Omental fat pad (tissue), 4 donors: ENCODE results near the gene ASCC1. TPM values are rescaled to one million over a fixed set of nuclear protein-coding genes. Genes with fewer than 3 reads are reported as not detected.

ENCODE experiments used
- ATAC-seq: fragments of 150-250 bp; one replicate; pipeline ENCODE4 v1.9.1; 2016; ENCODE audit warnings: mild to moderate bottlenecking, moderate library complexity; ENCODE audit not compliant: low FRiP score
- DNase-seq: peaks from one replicate; pipeline ENCODE4 v3.0.0-alpha.2; 2019; ENCODE audit warnings: low spot score
- total RNA-seq, 4 donors: library from RNA; depleted of rRNA; stranded (reverse); fragments of >200 nt; gene quantifications; one replicate each; pipeline ENCODE4 v1.1.0, GENCODE V29; 2016
- TF ChIP-seq, protein P1 (sequence below), 3 donors: fragments of 450-650 bp; IDR thresholded peaks; one replicate each; pipeline ENCODE4 v1.5.1; 2016 to 2017; ENCODE audit warnings: antibody characterized with exemption in 3 of 3, mild to moderate bottlenecking in 3 of 3, moderate library complexity in 2 of 3

ASCC1 gene
- total RNA-seq, 4 donors from 2014 or later, result 21.3 to 34.5 (median 26.3) TPM

DNA sequence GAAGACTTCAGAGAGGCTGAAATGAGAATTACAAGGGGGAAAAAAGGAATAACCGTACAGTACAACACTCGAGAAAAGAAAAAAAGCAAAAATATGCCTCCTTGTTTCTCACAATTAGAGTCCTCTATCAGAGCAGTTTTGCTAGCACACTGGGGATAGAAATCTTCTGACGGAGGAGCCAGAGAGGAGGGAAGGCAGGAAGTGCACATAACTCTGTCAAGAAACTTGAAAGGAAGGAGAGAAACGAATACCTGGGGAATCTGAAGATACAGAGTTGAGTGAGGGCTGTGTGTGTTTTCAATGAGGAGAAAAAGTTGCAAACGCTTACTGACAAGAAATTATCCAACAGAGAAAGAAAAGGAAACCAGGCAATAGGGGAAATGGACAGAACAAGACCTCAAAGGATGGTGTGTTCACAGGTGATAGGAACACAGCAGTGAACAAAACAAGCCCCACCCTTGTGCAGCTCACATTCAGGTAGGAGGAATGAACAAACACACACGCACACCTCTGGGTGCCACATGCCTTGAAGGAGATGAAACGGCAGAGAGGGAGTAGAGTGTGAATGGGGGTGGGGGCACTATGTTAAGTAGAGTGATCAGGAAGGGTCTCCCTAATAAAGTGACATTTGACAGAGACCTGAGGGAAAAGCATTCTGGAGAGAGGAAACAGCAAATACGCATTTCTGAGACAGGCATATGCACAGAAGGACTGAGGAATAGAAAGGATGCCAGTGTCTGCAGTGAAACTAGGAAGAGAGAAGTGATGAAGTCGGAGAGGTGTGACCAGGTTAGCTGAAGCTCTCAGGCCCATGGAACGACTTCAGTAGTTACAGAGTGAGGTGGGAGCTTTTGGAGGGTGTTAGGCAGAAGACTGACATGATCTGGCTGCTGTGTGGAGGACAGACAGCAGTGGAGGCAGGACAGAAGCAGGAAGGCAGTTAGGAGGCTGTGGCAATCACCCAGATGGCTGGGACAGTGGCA, 81.0 kb downstream of the ASCC1 start:
- no peak for ATAC-seq
- TF ChIP-seq, protein P1, sequence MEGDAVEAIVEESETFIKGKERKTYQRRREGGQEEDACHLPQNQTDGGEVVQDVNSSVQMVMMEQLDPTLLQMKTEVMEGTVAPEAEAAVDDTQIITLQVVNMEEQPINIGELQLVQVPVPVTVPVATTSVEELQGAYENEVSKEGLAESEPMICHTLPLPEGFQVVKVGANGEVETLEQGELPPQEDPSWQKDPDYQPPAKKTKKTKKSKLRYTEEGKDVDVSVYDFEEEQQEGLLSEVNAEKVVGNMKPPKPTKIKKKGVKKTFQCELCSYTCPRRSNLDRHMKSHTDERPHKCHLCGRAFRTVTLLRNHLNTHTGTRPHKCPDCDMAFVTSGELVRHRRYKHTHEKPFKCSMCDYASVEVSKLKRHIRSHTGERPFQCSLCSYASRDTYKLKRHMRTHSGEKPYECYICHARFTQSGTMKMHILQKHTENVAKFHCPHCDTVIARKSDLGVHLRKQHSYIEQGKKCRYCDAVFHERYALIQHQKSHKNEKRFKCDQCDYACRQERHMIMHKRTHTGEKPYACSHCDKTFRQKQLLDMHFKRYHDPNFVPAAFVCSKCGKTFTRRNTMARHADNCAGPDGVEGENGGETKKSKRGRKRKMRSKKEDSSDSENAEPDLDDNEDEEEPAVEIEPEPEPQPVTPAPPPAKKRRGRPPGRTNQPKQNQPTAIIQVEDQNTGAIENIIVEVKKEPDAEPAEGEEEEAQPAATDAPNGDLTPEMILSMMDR (IDR thresholded peaks at IDR 0.05), result no peak
- no peak for DNase-seq

DNA sequence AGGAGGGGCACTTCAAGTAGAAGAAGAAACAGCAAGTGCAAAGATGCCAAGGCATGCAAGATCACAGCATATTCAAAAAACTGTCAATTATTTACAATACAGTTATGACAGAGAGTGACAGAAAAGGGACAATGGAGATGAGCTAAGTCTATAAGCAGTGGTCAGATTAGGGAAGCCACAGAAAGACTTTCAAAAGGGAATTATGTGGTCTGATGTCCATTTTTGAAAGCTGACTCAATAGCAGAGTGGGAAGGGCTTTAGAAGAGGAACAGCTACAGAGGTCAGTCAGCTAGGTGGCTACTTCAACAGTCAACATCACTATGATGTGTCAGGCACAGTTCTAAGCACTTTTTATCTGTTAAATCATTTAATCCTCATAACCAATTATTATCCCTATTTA, 82.6 kb downstream of the ASCC1 start:
- DNase-seq (no peak), ATAC-seq (no peak)
- TF ChIP-seq, protein P1 (IDR thresholded peaks at IDR 0.05), result no peak

DNA sequence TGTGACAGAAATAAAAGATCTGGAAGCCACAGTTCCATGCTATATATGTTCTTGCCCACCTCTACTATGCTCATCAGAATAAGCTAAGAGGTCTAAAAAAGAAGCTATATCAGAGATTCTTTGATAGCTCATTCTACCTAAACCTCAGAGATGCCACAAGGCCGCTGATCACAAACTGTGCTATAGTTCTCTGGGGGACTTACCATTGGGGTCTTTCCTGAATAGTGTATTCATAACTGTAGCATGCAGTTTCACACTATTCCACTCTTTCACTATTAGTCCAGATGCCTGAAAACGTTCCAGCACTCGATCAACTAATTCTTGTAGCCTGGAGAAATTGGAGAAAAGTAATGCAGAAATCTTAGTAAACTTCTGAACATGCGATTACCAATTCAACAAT, 83.2 kb downstream of the ASCC1 start:
- ATAC-seq, result no peak
- DNase-seq, result no peak
- TF ChIP-seq, protein P1 (IDR thresholded peaks at IDR 0.05), result no peak

DNA sequence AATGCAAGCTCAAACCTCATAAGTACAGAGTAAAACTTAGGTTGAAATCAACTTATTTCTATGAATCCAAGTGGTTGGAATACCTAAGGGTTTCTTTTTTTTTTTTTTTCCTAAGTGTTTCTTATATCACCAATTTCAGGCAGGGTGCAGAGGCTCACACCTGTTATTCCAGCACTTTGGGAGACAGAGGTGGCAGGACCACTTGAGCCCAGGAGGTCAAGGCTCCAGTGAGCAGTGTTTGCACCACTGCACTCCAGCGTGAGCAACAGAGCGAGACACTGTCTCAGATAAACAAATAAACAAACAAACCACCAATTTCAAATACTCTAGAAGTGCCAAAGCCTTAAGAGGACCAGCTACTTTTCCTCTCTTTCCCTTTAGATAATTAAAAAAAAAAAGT, 88.5 kb downstream of the ASCC1 start:
- TF ChIP-seq, protein P1 (IDR thresholded peaks at IDR 0.05), result no peak
- ATAC-seq (no peak), DNase-seq (no peak)

DNA sequence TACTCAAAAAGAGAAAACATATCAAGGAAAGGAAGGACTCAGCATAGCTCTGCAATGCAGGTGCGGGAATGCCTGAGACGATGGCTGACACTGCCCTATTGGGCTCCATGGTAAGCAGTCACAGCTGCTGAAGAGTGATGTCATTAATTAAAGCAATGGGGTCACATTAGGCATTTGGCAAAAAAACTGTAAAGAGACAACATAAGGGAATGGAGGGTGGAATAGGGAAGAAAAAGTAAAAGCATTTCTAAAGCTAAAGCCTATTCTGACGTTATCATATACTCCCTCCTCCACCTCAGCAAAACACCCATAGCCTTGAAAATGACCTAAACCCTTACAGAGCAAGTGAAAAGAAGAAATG, 89.2 kb downstream of the ASCC1 start:
- TF ChIP-seq, protein P1 (IDR thresholded peaks at IDR 0.05), result no peak
- ATAC-seq (no peak), DNase-seq (no peak)

DNA sequence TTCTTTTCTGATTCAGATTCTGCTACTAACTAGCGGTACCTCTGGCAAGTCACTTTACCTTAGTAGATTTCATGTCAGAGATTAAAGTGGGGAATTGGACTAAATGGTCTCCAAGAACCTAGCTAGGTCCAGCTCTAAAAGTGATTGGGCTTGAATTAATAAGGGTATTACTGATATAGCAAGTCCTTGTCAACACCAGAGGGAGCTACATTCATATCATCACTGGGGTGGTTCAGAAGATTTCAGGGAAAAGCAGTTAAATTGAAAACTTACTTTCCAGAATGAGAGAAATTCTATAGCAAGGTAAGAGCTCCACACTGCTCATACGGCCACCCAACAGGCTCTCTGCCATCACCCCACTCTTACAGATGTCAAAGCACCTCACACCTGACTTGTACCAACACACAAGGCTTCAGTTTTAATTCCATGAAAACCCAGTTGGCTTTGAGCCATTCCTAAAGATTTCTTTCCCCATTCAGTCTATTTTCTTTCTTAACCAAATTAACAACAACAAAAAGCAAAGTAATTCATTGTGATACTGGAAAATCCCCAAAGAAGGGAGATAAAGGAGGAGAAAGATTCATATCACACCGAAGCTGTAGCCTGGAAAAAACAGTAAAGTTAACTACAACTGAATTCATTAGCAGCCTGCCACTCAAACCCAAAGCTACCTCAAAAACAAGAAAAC, 89.7 kb downstream of the ASCC1 start:
- TF ChIP-seq, protein P1 (IDR thresholded peaks at IDR 0.05), result no peak
- no peak for ATAC-seq
- no peak for DNase-seq
